ENCODE measurements around the gene ELOF1.

DNA sequence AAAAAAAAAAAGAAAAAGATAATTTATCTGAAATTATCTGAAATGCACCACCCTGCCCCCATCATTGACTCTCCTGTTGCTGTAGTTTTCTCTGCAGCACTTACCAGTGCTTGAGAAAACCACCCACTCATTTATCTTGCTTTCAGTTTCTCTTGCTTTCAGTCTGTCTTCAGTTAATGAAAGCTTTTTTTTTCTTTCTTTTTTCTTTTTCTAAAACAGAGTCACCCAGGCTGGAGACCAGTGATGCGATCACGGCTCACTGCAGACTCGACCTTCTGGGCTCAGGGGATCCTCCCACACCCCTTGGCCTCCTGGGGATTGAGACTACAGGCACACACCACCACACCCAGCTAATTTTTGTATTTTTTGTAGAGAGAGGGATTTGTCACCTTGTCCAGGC lies 22.7 kb upstream of the ELOF1 start:
- TF ChIP-seq, protein P1, sequence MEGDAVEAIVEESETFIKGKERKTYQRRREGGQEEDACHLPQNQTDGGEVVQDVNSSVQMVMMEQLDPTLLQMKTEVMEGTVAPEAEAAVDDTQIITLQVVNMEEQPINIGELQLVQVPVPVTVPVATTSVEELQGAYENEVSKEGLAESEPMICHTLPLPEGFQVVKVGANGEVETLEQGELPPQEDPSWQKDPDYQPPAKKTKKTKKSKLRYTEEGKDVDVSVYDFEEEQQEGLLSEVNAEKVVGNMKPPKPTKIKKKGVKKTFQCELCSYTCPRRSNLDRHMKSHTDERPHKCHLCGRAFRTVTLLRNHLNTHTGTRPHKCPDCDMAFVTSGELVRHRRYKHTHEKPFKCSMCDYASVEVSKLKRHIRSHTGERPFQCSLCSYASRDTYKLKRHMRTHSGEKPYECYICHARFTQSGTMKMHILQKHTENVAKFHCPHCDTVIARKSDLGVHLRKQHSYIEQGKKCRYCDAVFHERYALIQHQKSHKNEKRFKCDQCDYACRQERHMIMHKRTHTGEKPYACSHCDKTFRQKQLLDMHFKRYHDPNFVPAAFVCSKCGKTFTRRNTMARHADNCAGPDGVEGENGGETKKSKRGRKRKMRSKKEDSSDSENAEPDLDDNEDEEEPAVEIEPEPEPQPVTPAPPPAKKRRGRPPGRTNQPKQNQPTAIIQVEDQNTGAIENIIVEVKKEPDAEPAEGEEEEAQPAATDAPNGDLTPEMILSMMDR (IDR thresholded peaks at IDR 0.05; ENCODE audit: borderline replicate concordance, extremely low read depth, low read length, poor library complexity, severe bottlenecking) = no peak
- no peak for TF ChIP-seq EZH2 (IDR thresholded peaks at IDR 0.05; ENCODE audit: borderline replicate concordance, low read depth, low read length, severe bottlenecking)

Data from DND-41 (cell line).